Skeletal muscle satellite cell (primary cell): Measurements from ENCODE around the gene RHBDL2. TPM values are rescaled to one million over a fixed set of nuclear protein-coding genes. Genes with fewer than 3 reads are reported as not detected.
"Not testable (repeated sequence)": the region's sequence is repeated elsewhere in the genome, so short reads cannot be mapped to it uniquely, and the experiment has no call there.

ENCODE experiments used
- H3K27me3 ChIP-seq: 2 replicates; pipeline ENCODE4 v1.7.0; 2013; ENCODE audit warnings: low read length; ENCODE audit not compliant: control insufficient read depth, insufficient read depth
- H3K36me3 ChIP-seq: 2 replicates; pipeline ENCODE4 v1.7.0; 2013; ENCODE audit warnings: mild to moderate bottlenecking, control low read depth, low read length; ENCODE audit not compliant: insufficient read depth
- H3K4me1 ChIP-seq: 2 replicates; pipeline ENCODE4 v1.7.0; 2013; ENCODE audit warnings: low read length; ENCODE audit not compliant: control insufficient read depth, insufficient read depth
- H3K4me2 ChIP-seq: 2 replicates; pipeline ENCODE4 v1.7.0; 2013; ENCODE audit warnings: mild to moderate bottlenecking, low read length
- H3K4me3 ChIP-seq: 2 replicates; pipeline ENCODE4 v1.7.0; 2013; ENCODE audit warnings: low read length
- H3K9ac ChIP-seq: 2 replicates; pipeline ENCODE4 v1.7.0; 2013; ENCODE audit warnings: mild to moderate bottlenecking, low read depth, low read length, moderate library complexity
- H3K9me3 ChIP-seq: replicated peaks from 2 replicates; pipeline ENCODE4 v1.7.0; 2013; ENCODE audit warnings: mild to moderate bottlenecking, control low read depth, low read length
- total RNA-seq: library from RNA; depleted of rRNA; stranded (reverse); fragments of >200 nt; gene quantifications from 2 replicates; pipeline ENCODE4 v1.2.3, GENCODE V29; 2012; rRNA removed

Gene RHBDL2, protein sequence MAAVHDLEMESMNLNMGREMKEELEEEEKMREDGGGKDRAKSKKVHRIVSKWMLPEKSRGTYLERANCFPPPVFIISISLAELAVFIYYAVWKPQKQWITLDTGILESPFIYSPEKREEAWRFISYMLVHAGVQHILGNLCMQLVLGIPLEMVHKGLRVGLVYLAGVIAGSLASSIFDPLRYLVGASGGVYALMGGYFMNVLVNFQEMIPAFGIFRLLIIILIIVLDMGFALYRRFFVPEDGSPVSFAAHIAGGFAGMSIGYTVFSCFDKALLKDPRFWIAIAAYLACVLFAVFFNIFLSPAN
- 0.44 and 0.51 TPM in 2 replicates for total RNA-seq

DNA sequence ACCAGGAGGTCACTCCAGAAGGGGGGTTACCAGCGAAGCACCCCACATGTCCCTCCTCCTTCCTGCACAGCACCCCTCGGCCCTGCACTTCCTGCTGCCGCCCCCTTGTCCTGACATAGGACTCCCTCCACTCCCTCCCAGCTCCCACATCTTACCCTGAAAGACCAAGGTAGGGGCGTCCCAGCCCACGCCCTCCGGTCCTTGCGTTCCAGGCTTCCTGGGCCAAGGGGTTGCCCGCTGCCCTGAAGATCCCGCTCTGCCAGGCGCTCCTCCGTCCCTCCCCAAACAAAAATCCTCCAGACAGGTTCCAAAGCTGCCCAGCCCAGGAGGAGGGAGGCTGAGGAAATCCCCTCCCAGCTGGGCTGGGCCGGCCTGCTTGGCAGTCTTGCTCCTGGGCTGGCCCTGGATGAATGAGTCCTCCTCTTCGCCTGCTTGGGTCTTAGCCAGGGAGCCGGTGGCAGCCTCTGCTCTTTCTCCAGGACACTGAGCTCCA, at the start of gene RHBDL2:
RHBDL2 (minus strand) TSS at position 304 of the 493 bp plus-strand sequence. CDS start 22,618 bp downstream, outside the sequence.
- H3K4me1 ChIP-seq, result peaks cover 13% of the 10 kb centered on the region
- H3K4me2 ChIP-seq, result peak within 1 kb of the TSS; percentile 85
- H3K9me3 ChIP-seq, result no peaks in the 10 kb centered on the region
- H3K36me3 ChIP-seq, result no peaks in the 10 kb centered on the region
- H3K9ac ChIP-seq, result peak within 1 kb of the TSS; percentile 73
- peak within 1 kb of the TSS; percentile 73 for H3K4me3 ChIP-seq
- H3K27me3 ChIP-seq, result no peaks in the 10 kb centered on the region

DNA sequence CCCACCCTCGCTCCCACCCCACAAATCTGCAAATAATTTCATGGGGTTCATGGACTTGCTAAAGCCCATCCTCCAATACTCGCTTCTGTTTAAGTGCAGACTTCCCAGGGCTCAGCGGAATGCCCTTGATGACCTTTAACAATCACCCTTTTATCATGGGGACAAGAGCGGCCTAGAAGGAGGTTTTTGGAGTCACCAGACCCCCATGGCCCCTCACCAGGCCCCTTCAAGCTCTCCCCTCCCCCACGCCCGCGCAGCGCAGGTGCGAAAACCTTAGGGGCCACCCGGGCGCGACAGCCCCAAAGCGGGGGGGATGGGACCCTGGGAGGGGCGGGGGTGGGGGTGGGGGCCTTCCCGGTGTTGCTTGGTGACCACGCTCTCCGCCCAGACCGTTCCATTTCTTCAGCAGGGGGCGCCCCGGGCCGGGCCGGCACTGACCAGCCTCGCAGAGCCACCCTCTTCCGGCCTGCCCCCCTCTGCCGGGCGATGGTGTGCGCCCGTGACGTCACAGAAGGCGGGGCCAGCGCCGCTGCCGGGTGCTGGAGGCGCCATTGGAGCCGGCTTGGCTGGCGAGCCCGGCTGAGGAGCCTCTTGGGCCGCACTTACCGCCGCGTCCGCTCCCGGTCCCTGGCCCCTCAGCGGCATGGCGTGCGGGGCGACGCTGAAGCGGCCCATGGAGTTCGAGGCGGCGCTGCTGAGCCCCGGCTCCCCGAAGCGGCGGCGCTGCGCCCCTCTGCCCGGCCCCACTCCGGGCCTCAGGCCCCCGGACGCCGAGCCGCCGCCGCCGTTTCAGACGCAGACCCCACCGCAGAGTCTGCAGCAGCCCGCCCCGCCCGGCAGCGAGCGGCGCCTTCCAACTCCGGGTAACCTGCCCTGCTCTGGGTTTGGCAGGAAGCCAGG, 49.4 kb upstream of the RHBDL2 start, which contains the start of gene AKIRIN1:
AKIRIN1 (plus strand) TSS at position 539 of the 900 bp plus-strand sequence; CDS start at position 644, 105 bp downstream.
- peak within 1 kb of the TSS; percentile 91 for H3K4me3 ChIP-seq
- no peaks in the 10 kb centered on the region for H3K9me3 ChIP-seq
- peaks cover 39% of the 10 kb centered on the region for H3K4me1 ChIP-seq
- peak within 1 kb of the TSS; percentile 97 for H3K9ac ChIP-seq
- H3K4me2 ChIP-seq, result peak within 1 kb of the TSS; percentile 93
- peaks cover 10% of the 10 kb centered on the region for H3K36me3 ChIP-seq
- no peaks in the 10 kb centered on the region for H3K27me3 ChIP-seq

DNA sequence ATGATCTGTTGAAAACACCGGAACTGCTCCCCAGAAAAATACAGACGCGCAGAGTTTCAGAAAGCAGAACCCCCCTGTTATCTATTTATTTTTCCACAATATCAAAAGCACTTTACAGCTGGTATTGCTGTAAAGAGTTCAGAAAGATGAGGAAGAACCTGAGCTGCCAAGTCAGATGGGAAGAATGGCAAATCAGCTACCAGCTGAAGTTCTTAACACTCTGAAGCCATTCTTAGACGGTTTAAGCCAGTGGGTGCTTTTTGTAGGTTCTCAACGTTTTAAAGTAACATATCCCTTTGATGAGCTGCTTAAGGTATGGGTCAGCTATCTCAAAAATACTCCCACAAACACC, 48.7 kb upstream of the RHBDL2 start:
- H3K27me3 ChIP-seq, result no peaks in the 10 kb centered on the region
- H3K9me3 ChIP-seq, result no peaks in the 10 kb centered on the region
- peak overlapping the region; percentile 73 for H3K4me3 ChIP-seq
- peak overlapping the region; percentile 93 for H3K4me2 ChIP-seq
- H3K9ac ChIP-seq, result peak overlapping the region; percentile 82
- H3K4me1 ChIP-seq, result peaks cover 46% of the 10 kb centered on the region
- H3K36me3 ChIP-seq, result peaks cover 10% of the 10 kb centered on the region

DNA sequence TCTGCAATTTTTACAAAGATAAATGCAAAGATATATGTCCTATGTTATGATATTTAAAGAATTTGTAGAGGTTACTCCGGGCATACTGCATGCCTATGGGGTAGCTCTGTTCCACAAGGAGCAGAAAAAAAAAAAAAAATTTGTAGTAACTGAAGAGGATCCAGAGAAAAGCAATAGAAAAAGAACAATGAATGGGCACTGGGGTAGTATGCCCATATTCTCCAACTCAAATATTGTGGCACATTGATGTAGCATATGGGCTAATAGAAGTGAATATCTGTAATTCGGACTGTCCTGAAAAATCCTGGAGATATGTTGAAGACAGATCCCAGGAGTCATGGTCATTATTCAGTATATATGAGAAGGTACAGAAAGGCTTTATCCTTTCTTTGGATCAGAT, 48.3 kb upstream of the RHBDL2 start:
- H3K27me3 ChIP-seq, result no peaks in the 10 kb centered on the region
- no peaks in the 10 kb centered on the region for H3K9me3 ChIP-seq
- peaks cover 48% of the 10 kb centered on the region for H3K4me1 ChIP-seq
- H3K36me3 ChIP-seq, result peaks cover 8% of the 10 kb centered on the region
- H3K4me2 ChIP-seq, result peak overlapping the region; percentile 93
- H3K9ac ChIP-seq, result peak overlapping the region; percentile 82
- peak overlapping the region; percentile 73 for H3K4me3 ChIP-seq

DNA sequence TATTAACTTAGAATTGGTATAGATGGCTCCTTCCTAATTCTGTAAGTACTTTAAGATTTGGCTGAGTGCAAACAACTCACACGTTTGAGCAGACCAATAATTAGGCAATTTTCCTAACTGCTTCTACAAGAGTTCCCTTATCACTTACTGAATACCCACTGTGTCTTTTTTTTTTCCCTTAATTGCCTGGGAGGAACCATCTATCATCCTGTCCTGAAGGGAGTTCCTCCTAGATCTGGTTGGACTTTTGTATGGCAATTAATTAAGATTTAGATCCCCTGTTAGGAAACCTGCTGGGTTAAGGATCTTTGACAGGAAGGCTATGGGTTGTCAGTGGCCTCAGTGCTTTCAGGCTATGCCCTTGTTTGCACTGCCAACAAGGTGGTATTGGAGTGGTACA, 37.8 kb upstream of the RHBDL2 start:
- H3K9ac ChIP-seq, result not testable (repeated sequence)

DNA sequence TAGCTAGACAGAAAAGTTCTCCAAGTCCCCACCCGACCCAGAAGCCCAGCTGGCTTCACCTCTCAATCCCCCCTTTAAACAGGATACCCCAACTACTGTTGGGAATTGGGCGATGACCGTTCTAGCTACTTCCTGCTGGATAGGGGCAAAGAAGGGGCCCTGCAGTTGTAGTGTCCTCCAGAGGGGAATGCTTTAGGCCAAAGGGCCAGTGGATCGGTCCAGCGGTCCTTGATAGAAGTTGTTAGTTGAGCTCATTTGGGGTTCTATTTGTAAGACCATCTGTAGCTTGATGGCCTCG, 36.6 kb upstream of the RHBDL2 start:
- H3K36me3 ChIP-seq, H3K4me1 ChIP-seq, H3K9me3 ChIP-seq, H3K4me3 ChIP-seq, H3K27me3 ChIP-seq, H3K9ac ChIP-seq, H3K4me2 ChIP-seq: not testable (repeated sequence)

More for the DNA sequence above, 37.8 kb upstream of the RHBDL2 start:
- H3K4me2 ChIP-seq, H3K27me3 ChIP-seq, H3K9me3 ChIP-seq, H3K4me3 ChIP-seq, H3K36me3 ChIP-seq, H3K4me1 ChIP-seq: not testable (repeated sequence)

DNA sequence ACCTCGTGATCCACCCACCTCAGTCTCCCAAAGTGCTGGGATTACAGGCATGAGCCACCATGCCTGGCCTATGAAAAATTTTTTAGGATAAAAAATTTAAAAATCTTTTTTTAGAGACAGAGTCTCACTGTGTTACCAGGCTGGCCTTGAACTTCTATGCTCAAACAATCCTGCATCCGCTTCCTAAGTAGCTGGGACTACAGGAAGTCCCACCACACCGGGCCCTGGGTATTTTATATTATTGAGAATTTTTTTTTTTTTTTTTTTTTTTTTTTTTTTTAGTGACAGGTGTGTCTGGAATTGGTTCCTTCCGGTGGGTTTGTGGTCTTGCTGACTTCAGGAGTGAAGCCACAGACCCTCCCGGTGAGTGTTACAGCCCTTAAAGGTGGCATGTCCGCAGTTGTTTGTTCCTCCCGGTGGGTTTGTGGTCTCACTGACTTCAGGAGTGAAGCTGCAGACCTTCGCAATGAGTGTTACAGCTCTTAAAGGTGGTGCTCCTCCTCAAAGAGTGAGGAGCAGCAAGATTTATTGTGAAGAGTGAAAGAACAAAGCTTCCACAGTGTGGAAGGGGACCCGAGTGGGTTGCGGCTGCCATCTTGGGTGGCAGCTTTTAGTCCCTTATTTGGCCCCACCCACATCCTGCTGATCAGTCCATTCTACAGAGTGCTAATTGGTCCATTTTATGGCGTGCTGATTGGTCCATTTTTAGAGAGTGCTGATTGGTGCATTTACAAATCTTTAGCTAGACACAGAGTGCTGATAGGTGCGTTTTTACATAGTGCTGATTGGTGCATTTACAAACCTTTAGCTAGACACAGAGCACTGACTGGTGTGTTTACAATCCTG, 36.0 kb upstream of the RHBDL2 start:
- H3K4me3 ChIP-seq, H3K9me3 ChIP-seq, H3K4me2 ChIP-seq, H3K36me3 ChIP-seq, H3K9ac ChIP-seq, H3K4me1 ChIP-seq, H3K27me3 ChIP-seq: not testable (repeated sequence)

DNA sequence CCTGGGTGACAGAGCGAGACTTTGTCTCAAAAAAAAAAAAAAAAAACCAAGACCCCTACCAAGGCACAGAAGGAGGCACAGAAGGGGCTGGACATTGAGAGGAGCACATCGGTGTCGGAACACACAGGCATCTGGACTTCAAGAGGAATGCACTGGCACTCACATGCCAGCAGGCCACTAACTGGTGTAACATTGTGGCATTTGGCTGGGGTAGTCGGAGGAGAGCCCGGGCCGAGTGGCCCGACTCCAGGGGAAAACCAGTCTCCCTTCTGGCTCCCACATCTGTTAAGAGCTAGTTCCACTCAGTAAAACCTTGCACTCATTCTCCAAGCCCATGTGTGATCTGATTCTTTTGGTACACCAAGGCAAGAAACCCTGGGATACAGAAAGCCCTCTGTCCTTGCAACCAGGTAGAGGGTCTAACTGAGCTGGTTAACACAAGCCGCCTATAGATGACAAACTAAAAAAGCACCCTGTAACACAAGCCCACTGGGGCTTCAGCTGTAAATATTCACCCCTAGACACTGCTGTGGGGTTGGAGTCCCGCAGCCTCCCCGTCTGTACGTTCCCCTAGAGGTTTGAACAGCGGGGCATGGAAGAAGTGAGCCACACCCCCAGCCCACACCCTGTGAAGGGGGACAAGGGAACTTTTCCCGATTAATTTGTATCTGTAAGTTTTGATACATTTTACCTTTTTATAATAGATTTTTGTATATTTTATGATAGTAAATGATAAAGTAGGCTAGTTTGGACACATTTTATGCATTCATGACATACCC, 32.2 kb upstream of the RHBDL2 start:
- no peaks in the 10 kb centered on the region for H3K4me1 ChIP-seq
- no peak overlapping the region for H3K4me2 ChIP-seq
- H3K36me3 ChIP-seq, result no peaks in the 10 kb centered on the region
- H3K9ac ChIP-seq, result no peak overlapping the region
- H3K4me3 ChIP-seq, result no peak overlapping the region
- H3K27me3 ChIP-seq, result no peaks in the 10 kb centered on the region
- H3K9me3 ChIP-seq, result no peaks in the 10 kb centered on the region

DNA sequence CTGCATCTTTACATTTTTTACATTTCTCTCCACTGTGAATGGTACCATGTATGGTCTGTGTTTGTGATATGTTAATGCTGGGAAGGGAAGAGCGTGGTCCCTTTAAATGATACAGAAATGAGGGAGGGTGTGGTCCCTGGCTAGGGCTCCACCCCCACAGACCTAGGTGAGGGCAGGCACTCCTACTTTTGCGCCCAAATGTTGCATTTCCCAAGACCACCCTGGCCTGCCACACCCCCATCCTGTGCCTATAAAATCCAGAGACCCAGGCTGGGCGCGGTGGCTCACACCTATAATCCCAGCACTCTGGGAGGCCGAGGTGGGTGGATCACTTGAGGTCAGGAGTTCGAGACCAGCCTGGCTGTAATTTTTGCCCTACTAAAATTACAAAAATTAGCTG, 31.5 kb upstream of the RHBDL2 start:
- not testable (repeated sequence) for H3K27me3 ChIP-seq, H3K36me3 ChIP-seq, H3K4me2 ChIP-seq, H3K9ac ChIP-seq, H3K4me3 ChIP-seq, H3K9me3 ChIP-seq, H3K4me1 ChIP-seq

DNA sequence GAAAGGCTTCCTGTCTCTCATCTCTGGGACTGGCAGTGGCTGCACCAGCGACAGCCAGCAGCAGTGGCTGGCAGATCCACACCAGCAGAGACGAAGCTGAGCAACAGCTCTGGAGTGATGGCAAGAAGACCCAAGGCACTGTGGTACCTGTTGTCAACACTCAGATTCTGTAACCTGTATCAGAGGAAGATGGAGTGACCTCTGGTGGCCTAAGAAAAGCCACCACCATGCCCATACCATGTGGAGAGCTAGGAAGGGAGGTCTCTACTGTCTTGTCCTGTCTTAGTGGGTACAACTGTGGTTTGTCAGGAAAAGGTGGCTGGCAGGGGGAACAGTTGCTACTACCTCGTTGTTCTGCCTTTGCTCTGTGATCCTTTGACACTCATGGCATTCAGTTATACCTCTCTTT, 22.5 kb upstream of the RHBDL2 start:
- H3K4me2 ChIP-seq, result no peak overlapping the region
- no peaks in the 10 kb centered on the region for H3K9me3 ChIP-seq
- no peaks in the 10 kb centered on the region for H3K27me3 ChIP-seq
- peaks cover 19% of the 10 kb centered on the region for H3K4me1 ChIP-seq
- no peak overlapping the region for H3K4me3 ChIP-seq
- H3K9ac ChIP-seq, result no peak overlapping the region
- H3K36me3 ChIP-seq, result no peaks in the 10 kb centered on the region
